T-helper 1 cell treated with Interleukin-12 subunit alpha and Interleukin-12 subunit beta and Interleukin-4 antibody, amounts not matched to agents 30 ng/mL and 1 ng/mL, for 36 hours (primary cell): ENCODE data around the gene IFT88. TPM values are rescaled to one million over a fixed set of nuclear protein-coding genes. Genes with fewer than 3 reads are reported as not detected.

Experiments
- intact Hi-C: fragments of 100-400 bp; cut with micrococcal nuclease; formaldehyde crosslinking; loops from one replicate; pipeline ENCODE4 v1.15.1; 2024
- total RNA-seq: library from RNA; stranded (reverse); gene quantifications from 2 replicates; pipeline ENCODE4 v1.2.3, GENCODE V29; 2022

The IFT88 gene
- total RNA-seq, 1 donor from 2014 or later: 4.6 TPM

DNA sequence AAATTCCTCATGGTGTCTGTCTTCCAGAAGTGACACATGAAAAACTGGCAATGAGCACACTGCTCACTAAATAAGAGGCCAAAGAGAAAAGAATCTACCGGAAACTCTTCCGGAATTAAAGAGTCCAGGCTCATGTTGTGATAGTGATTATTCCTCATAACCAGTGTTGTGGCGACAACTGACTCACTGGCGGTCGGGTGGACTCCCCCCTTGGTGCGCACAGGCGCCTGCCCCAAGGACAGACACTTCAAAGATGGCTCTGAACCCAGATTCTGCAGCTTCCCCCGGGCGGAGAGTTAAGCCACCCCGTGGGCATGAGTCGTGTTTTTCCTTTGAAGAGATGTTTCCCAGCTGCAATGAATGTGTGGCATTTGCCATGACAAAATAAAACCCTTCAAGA lies 146.8 kb downstream of the IFT88 start:
- intact Hi-C loops: no loop called here

DNA sequence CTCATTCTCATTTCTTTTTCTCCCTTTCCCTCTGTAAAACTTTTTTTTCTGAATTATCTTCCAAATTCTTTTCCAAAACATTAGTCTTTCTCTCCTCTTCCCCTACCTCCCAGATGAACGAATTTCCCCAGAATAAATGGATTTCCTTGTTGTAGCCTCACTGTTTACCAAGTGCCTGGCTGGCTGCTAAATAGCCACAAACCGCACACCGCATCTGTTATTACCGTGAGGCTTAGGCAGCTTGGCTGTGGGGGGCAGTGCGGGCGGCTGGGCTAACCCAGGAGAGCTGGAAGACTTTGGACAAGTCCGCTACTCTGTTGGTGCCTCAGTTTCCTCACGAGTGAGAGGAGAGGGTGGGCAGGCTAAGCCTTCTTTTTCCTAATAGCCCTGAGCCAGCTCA lies 147.2 kb downstream of the IFT88 start:
- intact Hi-C loops: no loop called here

DNA sequence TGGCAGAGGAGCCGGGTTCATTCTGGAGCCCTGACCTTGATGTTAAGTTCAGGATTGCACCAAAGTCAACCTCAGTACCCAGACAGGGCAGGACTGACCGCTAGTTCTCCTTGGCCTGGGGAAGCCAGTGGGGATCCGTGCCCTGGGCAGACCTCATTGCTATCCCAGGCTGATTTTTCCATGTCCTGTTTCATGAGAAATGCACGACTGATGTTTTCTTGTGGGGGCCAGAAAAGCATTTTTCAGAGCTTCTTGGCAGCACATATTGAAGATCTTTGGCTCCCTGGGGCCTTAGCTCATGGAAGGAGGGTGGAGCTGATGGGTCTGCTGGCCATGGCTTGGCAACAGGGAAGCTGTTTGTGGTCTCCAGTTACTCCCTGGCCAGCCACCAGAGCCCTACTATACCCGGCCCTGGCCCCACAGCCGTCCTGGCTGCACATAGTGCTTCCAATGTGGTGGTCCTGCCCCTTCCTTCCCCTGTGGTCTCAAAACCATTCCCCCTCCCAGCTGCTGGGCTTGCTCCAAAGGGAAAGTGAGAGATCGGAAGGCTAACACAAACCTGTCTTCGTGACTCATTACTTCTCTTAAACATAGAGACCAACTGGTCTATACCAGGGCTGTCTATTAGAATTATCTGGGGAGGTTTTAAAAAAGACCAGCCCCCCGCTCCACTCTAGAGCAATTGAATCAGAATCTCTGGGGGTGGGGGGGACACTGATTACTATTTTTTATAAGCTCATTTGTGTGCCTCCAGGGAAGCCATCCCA lies 147.8 kb downstream of the IFT88 start:
- intact Hi-C loops: no loop called here

DNA sequence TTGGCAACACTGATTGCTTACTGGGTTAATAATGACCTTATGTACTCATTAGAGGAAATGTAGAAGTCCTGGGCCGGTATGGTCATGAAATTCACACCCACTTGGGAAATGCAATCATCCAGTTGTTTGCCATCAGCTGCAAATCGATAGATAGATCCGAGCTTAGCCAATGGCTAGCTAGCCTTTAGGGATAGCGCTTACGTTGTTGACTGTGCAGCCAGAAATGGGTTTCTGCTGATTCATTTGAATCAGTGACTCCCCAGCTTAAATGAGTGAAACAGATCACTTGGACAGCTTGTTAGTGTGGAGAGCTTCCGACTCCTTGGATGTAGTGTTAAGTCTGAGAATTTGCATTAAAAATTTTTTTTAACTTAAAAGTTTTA lies 148.4 kb downstream of the IFT88 start:
- intact Hi-C loops: no loop called here

DNA sequence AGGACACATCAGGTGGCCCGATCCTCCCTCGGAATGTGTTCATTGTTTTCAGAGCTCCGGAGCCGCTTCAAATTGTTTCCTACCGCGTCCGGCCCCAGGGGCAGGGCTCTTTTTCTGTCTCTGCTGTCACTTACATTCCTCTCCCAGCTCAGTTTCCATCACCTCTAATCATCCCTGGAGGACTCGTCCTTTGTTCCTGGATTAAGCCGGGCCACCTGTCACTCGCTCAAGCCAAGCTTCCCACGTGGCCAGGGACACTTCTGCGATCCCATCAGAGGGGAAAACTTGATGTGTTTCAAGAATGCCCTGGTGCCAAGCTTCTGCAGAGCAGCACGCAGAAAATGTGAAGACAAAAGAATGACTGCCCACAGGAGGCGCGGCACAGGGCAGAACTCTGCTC lies 150.0 kb downstream of the IFT88 start:
- intact Hi-C loops: no loop called here

DNA sequence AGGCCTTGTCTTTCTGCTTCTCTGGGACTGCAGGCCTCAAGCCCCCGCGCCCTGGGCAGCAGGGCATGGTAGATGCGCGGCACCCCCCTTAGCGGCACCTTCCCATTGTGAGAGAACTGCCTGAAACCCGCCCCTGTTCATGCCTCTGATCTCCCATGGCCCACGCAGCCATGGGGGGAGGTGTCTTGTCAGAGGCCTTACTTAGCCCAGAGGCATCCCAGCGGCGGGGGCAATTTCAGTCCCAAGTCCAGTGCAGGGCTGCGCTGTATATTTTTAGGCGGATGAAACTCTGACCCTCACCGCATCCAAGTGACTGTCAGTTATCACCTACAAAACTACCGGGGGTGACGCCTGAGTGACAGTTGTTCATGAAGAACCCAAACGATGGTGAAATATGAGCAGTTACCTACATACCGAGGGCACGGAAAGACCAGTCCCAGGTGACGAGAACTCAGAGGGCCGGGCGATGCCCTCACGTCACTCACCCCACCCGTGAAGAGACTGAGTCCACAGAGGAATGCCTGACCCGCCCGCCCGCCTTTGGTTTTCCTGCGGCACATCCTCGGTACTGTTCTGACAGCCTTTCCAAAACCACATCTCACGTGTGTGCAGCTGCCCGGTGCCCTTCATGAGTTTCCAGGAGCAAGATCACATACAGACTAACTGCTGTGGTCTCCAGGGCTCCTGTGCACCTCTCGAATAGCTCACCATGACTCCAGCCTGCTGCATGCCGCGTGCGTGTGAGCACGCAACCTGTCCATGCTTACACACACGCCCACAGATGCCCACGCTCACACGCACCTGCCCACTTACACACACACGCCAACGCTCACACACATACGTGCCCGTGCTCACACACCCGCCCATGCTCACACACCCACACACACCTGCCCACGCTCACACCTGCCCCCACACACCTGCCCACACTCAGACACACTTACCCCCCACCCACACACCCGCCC lies 150.9 kb downstream of the IFT88 start:
- intact Hi-C loops: no loop called here

DNA sequence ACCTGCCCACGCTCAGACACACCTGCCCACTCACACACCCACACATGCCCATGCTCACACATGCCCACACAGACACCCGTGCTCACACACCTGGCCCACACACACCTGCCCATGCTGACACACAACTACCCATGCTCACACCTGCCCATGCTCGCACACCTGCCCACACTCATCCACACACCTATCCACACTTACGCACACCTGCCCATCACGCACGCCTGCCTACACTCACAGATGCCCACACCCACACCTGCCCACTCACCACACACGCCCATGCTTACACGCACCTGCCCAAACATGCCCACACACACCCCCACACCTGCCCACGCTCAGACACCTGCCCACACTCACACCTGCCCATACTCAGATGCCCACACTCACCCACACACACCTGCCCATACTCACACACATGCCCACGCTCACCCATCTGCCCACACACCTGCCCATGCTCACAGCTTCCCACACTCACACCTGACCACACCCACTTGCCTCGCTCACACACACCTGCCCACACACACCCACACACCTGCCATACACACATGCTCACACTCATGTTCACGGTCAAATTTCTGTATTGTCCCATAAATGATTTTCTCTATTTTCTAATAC lies 152.1 kb downstream of the IFT88 start:
- intact Hi-C loops: no loop called here

DNA sequence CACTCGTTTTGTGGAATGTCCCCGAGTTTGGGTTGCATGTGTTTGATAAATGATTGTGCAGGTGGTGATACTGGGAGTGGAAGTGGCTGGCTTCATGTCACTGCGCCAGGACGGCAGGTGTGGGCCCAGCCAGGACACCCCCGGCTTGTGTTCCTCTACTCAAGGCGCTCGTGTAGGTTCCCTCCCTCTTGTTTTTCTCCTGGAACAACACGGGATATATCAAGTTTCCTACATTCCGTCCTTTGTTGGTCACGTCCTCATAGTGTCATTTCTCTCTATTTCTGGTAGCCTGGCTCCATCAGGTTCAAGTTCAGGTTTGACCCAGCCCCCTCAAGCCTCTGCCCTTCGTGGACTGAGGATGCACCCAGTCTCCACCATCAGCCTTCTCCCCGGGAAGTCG lies 152.8 kb downstream of the IFT88 start:
- intact Hi-C loops: no loop called here

DNA sequence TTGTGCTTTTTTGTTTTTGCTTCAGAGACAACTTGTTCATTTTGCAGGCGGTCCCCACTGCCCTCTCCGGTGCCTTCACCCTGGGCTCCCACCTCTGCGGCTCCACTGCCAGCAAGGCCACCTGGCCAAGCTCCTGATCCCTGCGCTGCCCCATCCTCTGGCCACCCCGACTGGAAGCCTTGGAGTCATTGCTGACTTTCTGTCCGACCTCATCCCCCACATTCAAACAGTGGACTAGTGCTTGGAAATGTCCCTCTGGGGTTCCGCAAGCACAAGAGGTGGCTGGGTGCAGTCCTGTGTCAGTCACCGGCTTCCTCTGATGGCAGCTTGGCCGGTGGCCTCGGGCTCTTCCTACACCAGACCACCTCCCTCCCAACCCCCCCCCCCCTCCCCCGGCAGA lies 153.5 kb downstream of the IFT88 start:
- intact Hi-C loops: no loop called here

DNA sequence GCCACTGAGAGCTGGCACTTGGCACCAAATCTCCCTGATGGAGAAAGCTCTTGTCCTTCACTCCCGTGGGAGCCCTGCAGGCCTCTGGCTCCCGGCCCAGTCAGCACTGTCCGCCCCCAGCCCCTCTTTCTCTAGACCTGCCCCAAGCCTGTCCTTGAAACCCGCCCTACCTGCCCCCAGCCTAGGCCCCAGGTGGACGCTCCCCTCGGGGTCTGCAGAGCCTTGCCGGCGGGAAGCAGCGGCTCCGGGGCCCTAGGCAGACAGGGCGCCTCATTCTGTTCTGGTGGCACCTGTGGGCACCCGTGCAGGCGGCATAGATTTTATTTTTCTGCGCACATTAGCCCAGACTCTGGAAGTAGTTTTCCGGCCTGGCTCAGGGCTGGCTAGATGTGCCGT lies 154.1 kb downstream of the IFT88 start:
- intact Hi-C loops: no loop called here

DNA sequence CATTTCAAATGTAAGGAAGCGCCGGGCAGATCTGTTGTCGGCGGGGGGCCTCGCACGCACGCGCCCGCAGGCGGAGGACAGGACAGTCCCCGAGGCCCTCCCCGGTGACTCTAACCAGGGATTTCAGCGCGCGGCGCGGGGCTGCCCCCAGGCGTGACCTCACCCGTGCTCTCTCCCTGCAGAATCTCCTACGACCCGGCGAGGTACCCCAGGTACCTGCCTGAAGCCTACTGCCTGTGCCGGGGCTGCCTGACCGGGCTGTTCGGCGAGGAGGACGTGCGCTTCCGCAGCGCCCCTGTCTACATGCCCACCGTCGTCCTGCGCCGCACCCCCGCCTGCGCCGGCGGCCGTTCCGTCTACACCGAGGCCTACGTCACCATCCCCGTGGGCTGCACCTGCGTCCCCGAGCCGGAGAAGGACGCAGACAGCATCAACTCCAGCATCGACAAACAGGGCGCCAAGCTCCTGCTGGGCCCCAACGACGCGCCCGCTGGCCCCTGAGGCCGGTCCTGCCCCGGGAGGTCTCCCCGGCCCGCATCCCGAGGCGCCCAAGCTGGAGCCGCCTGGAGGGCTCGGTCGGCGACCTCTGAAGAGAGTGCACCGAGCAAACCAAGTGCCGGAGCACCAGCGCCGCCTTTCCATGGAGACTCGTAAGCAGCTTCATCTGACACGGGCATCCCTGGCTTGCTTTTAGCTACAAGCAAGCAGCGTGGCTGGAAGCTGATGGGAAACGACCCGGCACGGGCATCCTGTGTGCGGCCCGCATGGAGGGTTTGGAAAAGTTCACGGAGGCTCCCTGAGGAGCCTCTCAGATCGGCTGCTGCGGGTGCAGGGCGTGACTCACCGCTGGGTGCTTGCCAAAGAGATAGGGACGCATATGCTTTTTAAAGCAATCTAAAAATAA lies 154.7 kb downstream of the IFT88 start:
- intact Hi-C loops: no loop called here

DNA sequence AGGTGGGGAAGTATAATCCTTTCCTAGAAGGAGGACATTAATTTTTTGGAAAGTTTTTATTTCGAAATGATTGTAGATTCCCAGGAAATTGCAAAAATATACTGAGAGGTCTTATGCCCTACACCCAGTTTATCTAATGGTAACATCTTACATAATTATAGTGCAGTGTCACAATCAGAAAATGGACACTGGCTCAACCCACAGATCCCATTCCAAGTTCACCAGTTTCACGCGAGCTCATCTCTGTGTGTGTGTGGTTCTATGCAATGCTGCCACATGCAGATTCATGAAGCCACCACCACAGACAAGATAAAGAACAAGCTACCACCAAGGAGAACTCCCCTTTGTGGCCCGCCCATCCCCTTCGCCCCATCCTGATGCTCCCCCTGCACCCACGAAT lies 160.9 kb downstream of the IFT88 start:
- intact Hi-C loops: no loop called here

DNA sequence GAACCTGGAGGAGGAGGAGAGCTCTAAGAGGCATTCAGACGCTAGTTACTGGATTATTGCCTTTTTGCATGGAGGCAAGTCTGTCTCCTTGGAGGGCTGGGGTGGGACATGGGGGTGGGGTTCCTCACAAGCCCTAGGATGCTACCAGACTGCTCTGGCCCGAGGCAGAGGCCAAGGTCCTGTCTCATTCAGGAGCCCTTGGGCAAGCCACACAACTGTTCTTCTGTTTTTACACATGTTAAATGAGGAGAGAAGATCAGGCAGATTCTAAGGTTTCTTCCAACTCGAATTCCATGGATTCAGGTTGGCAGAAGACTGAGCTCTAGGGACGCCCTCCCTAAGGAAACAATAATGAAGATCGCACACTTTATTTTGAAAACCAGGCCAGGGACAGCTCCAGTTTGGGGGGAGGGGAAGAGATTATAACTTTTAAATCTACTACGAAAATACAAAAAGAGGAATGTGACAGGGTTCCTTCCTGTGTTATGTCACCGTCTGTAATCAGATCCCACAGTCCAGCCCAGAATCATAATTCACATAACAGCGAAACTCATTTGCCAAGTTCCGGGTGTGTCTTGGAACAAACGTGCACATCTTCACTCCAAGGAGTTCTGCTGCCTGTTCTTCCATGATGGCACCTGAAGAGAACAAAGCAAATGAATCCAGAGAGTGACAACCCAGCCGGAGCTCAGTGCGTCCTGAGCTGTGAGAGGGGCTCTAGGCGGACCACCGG lies 161.8 kb downstream of the IFT88 start:
- intact Hi-C loops: no loop called here

DNA sequence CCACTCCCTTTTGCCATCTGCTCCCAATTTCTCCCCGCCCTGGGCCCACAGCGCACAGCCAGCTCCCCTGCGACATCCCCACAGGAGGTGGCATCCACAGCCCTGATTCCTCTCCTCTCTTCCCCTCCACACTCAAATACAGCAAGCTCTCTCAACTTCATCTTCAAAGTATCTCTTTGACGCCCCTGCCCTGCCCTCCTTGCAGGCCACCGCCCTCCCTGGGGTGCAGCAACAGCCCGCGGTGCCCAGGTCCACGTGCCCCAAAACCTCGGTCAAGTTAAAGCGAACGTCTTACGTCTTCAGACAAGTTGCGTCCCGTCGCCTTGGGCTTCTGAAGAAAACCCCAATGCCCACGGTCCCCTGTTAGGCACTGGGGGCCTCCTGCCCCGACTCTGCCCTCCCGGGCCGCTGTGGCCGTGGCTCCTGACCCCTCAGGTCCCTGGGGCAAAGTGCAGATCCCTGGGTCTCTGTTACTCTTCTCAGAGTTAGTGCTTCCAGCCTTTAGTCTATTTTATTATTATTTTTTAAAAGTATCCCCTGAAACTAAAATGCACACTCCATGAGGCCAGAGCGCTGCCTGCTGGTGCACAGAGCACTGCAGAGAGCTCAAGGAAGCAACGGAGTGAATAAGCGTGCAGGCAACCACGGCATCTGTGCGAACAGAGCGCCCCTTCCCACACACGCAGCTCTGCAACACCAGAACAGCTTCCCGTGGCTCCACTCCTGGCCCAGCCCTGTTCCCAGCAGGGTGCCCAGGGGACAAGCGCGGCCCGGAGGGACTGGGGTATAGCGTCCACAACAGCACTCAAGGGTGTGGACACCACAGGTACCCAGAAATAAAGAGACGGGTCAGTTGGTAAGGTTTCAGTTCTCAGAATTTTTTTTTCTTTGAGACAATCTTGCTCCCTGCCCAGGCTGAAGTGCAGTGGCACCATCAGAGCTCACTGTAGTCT lies 163.0 kb downstream of the IFT88 start:
- intact Hi-C loops: no loop called here

DNA sequence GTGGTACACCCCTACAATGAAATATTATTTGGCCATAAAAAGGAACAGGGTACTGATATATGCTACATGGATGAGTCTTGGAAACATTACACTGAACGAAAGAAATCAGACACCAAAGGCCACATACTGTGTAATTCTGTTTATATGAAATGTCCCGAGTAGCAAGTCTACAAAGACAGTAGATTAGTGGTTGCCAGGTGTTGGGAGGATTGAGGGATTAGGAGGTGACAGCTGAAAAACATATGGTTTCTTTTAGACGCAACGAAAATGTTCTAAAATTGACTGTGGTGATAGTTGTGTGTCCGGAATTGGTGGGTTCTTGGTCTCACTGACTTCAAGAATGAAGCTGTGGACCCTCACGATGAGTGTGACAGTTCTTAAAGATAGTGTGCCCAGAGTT lies 171.7 kb downstream of the IFT88 start:
- intact Hi-C loops: no loop called here

DNA sequence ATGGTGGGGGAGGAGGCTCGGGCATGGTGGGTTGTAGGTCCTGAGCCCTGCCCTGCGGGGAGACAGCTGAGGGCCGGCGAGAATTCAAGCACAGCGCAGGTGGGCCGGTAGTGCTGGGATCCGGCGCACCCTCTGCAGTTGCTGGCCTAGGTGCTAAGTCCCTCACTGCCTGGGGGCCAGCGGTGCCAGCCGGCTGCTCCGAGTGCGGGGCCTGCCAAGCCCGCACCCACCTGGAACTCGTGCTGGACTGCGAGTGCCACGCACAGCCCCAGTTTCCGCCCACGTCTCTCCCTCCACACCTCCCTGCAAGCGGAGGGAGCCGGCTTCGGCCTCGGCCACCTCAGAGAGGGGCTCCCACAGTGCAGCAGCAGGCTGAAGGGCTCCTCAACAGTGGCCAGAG lies 173.1 kb downstream of the IFT88 start:
- intact Hi-C loops: no loop called here
